WTC11 (cell line): ENCODE data around the gene CACNA1E.

Experiments
- CREM ChIP-seq: sonication (generic); formaldehyde crosslinking; IDR thresholded peaks from 2 replicates; pipeline ENCODE4 v1.8.1; 2022; ENCODE audit warnings: mild to moderate bottlenecking, missing genetic modification reagents, moderate library complexity
- TCF7 ChIP-seq: sonication (generic); formaldehyde crosslinking; IDR thresholded peaks from 2 replicates; pipeline ENCODE4 v1.8.0; 2022; ENCODE audit warnings: mild to moderate bottlenecking, low read depth, missing genetic modification reagents, moderate library complexity
- TF ChIP-seq, protein P1 (sequence below): fragments of 200-600 bp; IDR thresholded peaks from 2 replicates; pipeline ENCODE4 v1.8.0; 2022; ENCODE audit warnings: antibody characterized with exemption
- TF ChIP-seq, protein P2 (sequence below): sonication (generic); formaldehyde crosslinking; conservative IDR thresholded peaks from 2 replicates; pipeline ENCODE4 v1.8.1; 2023; ENCODE audit warnings: mild to moderate bottlenecking, low read depth, missing genetic modification reagents, moderate library complexity
- TF ChIP-seq, protein P3 (sequence below): sonication (generic); formaldehyde crosslinking; IDR thresholded peaks from 2 replicates; pipeline ENCODE4 v1.8.1; 2023; ENCODE audit warnings: mild to moderate bottlenecking, missing genetic modification reagents, borderline replicate concordance

DNA sequence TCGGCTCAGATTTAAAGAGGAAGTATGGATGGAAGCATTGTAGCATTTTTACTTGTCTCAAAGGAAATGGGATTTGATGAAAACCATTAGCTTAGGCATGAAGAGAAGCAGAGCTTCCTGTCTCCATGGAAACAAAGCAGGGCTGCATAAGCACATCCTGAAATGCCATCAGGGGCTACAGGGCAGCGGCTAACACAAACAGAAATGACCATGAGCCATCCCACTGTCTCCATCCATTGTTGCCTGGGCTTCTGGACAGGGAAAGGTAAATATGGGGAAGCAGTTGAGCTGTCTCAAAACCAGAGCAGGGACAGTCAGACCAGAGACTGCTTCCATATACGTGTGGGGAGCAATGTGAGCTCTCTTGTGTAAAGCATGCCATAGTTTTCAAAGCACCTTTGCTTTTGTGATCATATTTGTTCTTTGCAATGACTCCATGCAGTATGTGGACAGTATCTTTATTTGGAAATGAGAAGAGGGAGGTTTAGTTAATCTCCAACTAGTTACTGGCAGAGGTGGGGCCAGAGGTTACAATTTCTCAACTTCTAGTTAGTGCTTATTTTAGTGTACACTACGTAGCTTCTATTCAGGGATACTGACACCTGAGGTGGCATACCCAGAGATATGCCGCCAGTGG lies 176.1 kb downstream of the CACNA1E start:
- no peak for TF ChIP-seq TCF7 (CRISPR knock-in tag)
- TF ChIP-seq, protein P1, sequence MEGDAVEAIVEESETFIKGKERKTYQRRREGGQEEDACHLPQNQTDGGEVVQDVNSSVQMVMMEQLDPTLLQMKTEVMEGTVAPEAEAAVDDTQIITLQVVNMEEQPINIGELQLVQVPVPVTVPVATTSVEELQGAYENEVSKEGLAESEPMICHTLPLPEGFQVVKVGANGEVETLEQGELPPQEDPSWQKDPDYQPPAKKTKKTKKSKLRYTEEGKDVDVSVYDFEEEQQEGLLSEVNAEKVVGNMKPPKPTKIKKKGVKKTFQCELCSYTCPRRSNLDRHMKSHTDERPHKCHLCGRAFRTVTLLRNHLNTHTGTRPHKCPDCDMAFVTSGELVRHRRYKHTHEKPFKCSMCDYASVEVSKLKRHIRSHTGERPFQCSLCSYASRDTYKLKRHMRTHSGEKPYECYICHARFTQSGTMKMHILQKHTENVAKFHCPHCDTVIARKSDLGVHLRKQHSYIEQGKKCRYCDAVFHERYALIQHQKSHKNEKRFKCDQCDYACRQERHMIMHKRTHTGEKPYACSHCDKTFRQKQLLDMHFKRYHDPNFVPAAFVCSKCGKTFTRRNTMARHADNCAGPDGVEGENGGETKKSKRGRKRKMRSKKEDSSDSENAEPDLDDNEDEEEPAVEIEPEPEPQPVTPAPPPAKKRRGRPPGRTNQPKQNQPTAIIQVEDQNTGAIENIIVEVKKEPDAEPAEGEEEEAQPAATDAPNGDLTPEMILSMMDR, result no peak
- TF ChIP-seq, protein P2, sequence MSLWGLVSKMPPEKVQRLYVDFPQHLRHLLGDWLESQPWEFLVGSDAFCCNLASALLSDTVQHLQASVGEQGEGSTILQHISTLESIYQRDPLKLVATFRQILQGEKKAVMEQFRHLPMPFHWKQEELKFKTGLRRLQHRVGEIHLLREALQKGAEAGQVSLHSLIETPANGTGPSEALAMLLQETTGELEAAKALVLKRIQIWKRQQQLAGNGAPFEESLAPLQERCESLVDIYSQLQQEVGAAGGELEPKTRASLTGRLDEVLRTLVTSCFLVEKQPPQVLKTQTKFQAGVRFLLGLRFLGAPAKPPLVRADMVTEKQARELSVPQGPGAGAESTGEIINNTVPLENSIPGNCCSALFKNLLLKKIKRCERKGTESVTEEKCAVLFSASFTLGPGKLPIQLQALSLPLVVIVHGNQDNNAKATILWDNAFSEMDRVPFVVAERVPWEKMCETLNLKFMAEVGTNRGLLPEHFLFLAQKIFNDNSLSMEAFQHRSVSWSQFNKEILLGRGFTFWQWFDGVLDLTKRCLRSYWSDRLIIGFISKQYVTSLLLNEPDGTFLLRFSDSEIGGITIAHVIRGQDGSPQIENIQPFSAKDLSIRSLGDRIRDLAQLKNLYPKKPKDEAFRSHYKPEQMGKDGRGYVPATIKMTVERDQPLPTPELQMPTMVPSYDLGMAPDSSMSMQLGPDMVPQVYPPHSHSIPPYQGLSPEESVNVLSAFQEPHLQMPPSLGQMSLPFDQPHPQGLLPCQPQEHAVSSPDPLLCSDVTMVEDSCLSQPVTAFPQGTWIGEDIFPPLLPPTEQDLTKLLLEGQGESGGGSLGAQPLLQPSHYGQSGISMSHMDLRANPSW (CRISPR knock-in tag), result no peak
- TF ChIP-seq, protein P3, sequence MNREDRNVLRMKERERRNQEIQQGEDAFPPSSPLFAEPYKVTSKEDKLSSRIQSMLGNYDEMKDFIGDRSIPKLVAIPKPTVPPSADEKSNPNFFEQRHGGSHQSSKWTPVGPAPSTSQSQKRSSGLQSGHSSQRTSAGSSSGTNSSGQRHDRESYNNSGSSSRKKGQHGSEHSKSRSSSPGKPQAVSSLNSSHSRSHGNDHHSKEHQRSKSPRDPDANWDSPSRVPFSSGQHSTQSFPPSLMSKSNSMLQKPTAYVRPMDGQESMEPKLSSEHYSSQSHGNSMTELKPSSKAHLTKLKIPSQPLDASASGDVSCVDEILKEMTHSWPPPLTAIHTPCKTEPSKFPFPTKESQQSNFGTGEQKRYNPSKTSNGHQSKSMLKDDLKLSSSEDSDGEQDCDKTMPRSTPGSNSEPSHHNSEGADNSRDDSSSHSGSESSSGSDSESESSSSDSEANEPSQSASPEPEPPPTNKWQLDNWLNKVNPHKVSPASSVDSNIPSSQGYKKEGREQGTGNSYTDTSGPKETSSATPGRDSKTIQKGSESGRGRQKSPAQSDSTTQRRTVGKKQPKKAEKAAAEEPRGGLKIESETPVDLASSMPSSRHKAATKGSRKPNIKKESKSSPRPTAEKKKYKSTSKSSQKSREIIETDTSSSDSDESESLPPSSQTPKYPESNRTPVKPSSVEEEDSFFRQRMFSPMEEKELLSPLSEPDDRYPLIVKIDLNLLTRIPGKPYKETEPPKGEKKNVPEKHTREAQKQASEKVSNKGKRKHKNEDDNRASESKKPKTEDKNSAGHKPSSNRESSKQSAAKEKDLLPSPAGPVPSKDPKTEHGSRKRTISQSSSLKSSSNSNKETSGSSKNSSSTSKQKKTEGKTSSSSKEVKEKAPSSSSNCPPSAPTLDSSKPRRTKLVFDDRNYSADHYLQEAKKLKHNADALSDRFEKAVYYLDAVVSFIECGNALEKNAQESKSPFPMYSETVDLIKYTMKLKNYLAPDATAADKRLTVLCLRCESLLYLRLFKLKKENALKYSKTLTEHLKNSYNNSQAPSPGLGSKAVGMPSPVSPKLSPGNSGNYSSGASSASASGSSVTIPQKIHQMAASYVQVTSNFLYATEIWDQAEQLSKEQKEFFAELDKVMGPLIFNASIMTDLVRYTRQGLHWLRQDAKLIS (CRISPR knock-in tag), result no peak
- TF ChIP-seq CREM (CRISPR knock-in tag), result no peak
